Colon (tissue), 2 donors: ENCODE results near the gene ZNF22.

Experiments used
- FAIRE-seq: peaks from 2 replicates; lab custom pipeline; 2012; peaks lifted over from hg19 to GRCh38; lab: Jason Lieb, UNC
- donor health status: control.
- donor health status: control.

ZNF22 gene

GRCh38 chr10:44977287-44978212 lies 23.2 kb upstream of the ZNF22 start:
- FAIRE-seq = no peak

GRCh38 chr10:44978213-44978569 lies 22.5 kb upstream of the ZNF22 start:
- FAIRE-seq = no peak

DNA sequence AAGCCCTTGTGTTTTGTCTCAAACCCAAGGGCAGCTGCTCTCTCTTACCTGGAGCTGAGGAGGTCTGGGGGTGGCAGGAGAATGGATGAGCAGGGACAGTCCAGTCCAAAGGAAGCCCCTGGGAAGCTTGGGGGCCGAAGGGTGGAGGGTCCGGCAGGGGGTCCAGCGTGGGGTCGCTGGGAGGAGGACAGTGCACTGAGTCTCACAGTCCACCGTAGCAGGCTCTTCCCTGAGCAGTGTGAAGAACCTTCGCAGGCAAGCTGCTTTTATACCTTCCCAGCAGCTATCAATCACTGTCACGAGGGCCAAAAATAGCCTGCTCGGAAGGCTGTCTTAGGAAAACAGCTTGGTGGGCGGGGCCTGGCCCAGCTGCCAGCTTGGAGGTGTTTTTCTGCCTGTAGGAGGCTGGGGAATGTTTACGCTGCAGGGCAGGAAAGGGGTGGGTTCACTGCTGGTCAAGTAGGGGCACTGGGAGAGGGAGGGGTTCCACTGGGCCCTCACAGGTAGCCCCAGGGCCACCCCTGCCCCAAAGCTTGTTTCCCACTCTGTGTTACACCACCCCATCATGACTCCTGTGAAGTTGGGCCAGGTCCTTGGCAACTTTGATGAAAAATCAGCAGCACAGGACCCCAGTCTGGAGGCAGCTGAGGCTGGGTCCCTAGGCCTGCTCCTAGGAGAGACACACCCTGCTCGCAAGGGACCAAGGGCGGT lies 22.0 kb upstream of the ZNF22 start, which contains the start of gene DEPP1:
DEPP1 (minus strand) TSS at position 240 of the 711 bp plus-strand sequence. CDS start 779 bp downstream, outside the sequence.
- no peak for FAIRE-seq

- FAIRE-seq = no peak
Observed at GRCh38 chr10:44979281-44980191, 21.2 kb upstream of the ZNF22 start.

DNA sequence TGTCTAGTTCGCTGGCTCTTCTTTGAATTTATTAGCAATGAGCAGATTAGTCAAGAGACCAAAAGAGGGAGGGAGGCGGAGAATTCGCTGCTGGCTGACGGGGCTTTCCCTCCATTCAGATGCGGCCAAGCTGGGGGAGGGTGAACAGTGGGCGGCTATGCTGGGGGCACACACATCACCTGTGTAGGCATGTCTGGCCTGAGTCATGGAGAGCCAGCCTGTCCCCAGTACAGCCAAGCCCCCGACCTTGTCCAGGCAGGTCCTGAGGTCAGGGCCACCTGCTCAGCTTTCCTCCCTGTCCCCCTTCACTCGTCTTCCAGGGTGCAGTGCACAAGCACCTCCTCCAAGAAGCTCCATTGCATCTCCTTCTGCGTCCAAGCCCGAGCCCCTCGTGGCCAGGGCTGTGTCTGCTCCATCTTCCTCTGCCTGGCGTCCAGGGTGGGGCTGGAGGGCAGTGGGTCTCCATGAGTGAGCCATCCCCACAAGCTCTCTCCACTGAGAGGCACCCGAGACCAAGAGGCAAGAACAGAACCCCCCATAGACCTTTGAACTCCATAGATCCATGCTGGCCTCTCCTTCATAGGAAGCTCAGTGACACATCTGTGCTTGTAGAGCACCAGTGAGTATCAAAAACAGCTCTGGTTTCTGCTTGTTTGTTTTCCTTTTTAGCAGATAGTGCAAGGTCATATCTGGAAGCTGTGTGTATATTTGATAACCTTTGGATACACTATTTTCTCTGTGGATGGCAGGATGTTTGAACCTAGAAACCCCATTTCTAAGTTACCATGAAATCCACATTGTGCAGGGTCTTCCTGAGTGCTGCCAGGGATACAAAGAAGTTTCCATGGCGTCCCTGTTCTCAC lies 20.2 kb upstream of the ZNF22 start:
- no peak for FAIRE-seq

DNA sequence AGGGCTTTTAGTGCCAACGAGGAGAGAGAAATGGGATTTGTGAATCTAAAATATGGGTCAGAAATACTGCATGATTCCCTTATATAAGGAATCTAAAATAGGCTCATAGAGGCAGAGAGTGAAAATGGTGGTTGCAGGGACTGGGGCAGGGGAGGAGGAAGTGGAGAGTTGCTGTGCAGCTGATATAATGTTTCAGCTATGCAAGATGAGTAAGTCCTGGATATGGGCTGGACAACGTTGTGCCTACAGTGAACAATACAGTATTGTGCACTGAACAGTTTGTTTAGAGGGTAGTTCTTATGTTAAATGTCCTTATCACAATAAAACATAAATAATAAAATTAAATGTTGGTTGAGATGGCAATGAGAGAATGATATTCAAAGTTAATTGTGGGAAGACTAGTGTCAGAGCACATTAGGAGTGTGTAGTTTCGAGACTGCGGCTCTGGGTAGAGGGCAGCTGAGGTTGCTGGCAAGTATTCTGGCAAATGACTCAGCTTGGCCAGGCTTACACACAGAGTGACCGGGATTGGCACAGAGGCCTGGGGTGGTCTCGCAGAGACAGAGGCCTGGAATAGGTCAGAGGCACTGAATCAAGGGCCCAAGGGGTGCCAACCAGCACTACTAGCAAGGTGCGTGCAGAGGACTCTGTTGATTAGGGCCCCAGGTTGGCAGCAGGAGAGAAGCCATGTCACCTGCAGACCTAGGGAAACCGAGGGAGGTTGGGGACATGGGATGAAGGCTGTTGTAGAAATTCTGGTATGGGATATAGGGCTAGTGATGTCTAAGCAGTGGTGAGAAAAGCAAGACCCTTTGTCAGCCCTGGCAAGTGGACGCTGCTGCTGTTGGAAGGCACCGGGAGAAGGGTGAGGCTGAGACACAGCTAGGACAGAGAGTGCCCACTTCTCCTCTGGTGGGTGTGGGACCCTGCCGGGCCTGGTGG lies 19.3 kb upstream of the ZNF22 start:
- FAIRE-seq = no peak

DNA sequence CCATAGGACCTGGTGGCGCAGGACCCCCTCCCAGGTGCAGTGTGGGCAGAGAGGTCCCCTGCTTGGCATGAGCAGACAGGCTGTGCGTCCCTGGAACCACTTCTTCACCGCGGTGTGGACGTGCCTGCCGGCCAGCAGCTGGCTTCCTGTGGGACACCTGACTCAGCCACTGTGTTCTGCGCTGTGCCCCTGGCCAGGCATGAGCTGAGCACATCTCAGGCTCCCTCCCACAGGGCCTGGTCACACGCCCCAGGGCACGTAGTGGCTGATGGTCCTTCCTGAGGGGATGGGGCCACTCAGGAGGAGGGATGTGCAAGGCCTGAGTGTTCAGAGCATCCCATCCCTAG lies 18.6 kb upstream of the ZNF22 start:
- no peak for FAIRE-seq

DNA sequence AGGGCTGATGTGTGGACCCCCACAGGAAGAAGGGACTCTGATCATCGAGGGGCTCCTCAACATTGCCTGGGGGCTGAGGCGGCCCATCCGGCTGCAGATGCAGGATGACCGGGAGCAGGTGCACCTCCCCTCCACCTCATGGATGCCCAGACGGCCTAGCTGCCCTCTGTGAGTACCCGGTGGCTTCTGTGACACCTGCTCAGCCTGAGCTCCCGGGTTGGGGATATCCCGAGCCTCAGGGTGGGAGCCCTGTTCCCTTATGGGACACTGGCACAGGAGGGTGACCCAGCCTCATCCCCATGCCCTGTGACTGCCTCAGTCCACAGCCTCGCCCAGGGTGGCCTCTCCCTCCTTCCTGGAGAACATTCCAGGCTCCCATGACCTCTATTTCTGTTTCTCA lies 18.2 kb upstream of the ZNF22 start:
- FAIRE-seq = no peak

DNA sequence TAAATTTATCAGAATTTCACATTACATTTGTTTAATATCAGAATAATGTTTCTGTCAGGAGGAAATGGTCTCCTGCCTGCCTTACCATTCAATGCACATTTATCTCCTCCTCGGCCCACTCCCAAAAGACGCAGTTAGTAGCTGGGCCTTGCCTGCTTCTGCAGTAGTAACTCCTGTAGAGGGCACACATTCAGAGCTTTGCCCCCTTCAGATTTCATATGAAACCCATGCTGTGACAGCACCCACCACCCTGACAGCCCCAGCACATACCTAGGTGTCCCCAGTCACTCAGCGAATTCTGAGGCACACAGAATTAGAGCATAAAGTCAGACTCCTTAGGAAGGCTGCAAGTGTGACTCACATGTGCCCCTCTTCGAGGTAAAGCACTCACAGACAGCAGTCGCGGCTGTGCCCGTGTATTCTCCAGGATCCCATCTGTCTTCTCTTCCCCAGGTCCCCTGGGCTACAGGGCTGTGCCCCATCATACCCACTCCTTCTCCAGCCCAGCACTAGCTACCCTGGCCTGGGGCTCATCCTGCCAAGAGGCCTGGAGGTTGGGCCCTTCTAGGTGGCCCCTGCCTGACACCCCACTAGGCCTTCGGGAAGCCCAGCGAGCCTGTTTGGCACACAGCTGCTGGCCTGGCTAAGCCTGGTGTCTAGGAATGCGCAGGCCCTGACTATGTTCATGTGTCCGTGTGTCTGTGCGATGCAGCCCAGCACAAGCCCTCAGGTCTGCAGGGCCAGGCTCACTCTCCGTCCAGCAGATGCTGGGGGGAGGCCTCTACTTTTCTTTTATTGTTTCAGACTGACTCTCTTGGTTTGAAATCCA lies 17.4 kb upstream of the ZNF22 start:
- FAIRE-seq = no peak

GRCh38 chr10:44983895-44984278 lies 16.8 kb upstream of the ZNF22 start:
- FAIRE-seq = no peak

- no peak for FAIRE-seq
Observed at GRCh38 chr10:44984671-44985101, 16.0 kb upstream of the ZNF22 start.

- FAIRE-seq = no peak
Observed at GRCh38 chr10:44985175-44985681, 15.5 kb upstream of the ZNF22 start.

- no peak for FAIRE-seq
Observed at GRCh38 chr10:44986179-44986578, 14.5 kb upstream of the ZNF22 start.

- no peak for FAIRE-seq
Observed at GRCh38 chr10:44986670-44987069, 14.1 kb upstream of the ZNF22 start.

- no peak for FAIRE-seq
Observed at GRCh38 chr10:44988957-44989585, 11.7 kb upstream of the ZNF22 start.

DNA sequence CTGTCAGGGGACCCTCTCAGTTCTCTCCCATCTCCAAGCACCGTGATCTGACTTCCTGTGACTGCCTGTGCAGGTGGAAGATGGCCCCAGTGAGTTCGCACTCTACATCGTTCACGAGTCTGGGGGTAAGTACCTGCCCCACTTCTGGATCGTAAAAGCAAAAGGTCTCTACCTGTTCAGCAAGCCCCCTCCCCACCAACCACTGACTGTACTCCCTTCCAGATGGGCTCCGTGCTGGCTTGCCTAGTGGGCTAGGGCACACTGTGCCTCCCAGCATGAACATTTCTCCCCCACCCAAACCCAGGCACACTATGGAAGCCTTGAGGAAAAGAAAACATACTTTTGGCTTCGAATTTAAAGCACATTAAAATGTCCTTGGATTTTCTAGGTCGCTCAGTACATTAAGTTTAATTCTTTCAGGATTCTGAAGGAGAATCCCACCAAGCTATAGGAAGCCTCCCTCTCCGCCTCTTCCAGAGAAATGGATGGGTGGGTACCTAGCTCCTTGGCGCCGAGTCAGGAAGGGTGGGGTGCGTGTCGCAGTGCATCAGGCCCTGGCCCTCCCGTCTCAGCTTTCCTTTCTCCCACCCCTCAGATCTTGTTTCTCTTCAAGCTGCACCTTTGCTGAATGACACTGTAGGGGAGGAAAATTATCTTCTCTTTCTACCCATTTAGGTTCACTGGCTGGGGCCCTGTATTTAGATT lies 11.0 kb upstream of the ZNF22 start:
- no peak for FAIRE-seq

GRCh38 chr10:44990302-44990655 lies 10.4 kb upstream of the ZNF22 start:
- no peak for FAIRE-seq

GRCh38 chr10:44990965-44991364 lies 9.8 kb upstream of the ZNF22 start:
- FAIRE-seq = no peak
